K562 (cell line): ENCODE data around the gene PFN3. TPM values are rescaled to one million over a fixed set of nuclear protein-coding genes. Genes with fewer than 3 reads are reported as not detected.
A peak's percentile ranks its signal among the peaks of the same experiment; 100 is the strongest.

Experiments
- ATAC-seq: fragments of 200-7000 bp; cut with Tn5 transposase; 3 replicates; pipeline ENCODE4 v1.9.1; 2020; ENCODE audit warnings: moderate library complexity
- BruUV-seq: library from RNA; stranded (reverse); fragments of 400-500 nt; replicated peaks from 2 replicates; lab custom pipeline; 2021; lab: Mats Ljungman, UMichigan
- CTCF ChIA-PET: fragments of 300-600 bp; formaldehyde crosslinking; extraction: SDS; loops from one replicate; lab custom pipeline; 2021; ENCODE audit warnings: low intra/inter-chr PET ratio; lab: Yijun Ruan, JAX
- POLR2A ChIA-PET: fragments of 300-600, 350-650 bp; sonication (Branson Sonifier 250); formaldehyde crosslinking; extraction: SDS; loops from one replicate; lab custom pipeline; 2021; ENCODE audit warnings: antibody characterized with exemption, inconsistent platforms; lab: Yijun Ruan, JAX
- DNase-seq, 4 experiments: peaks; one replicate each; pipeline versions ENCODE4 v3.0.0 to v3.0.0-alpha.2; 2011 to 2018; ENCODE audit warnings: low spot score in 3 of 4, mixed read lengths in 3 of 4; ENCODE audit errors: extremely low read depth in 1 of 4
- FAIRE-seq: peaks from 2 replicates; lab custom pipeline; 2011; peaks lifted over from hg19 to GRCh38; lab: Jason Lieb, UNC
- H2AFZ ChIP-seq: 2 replicates; pipeline ENCODE4 v1.6.0; 2011; ENCODE audit warnings: low read depth, low read length, control low read depth, inconsistent platforms
- H3K27ac ChIP-seq: fragments of 200-600 bp; 3 replicates; pipeline ENCODE4 v1.8.0; 2011; ENCODE audit warnings: low read depth, mild to moderate bottlenecking, control low read depth, inconsistent platforms, low read length, moderate library complexity, mixed read lengths; ENCODE audit errors: extremely low read depth
- H3K27me3 ChIP-seq, 2 experiments: fragments of 300-600 bp in 1 of 2; 2 replicates in 1 of 2; 3 replicates in 1 of 2; pipeline versions ENCODE4 v1.6.0 to v1.8.0; 2011; ENCODE audit warnings: inconsistent platforms in 2 of 2, low read length in 2 of 2, mild to moderate bottlenecking in 1 of 2, mixed read lengths in 1 of 2, moderate library complexity in 1 of 2; ENCODE audit not compliant: control insufficient read depth in 2 of 2, insufficient read depth in 2 of 2
- H3K36me3 ChIP-seq: fragments of 300-600 bp; 3 replicates; pipeline ENCODE4 v1.8.0; 2011; ENCODE audit warnings: mild to moderate bottlenecking, low read length, inconsistent platforms; ENCODE audit not compliant: control insufficient read depth, insufficient read depth
- H3K4me1 ChIP-seq, 2 experiments: fragments of 200-600 bp in 1 of 2; replicated peaks in 1 of 2; 2 replicates in 1 of 2; 3 replicates in 1 of 2; pipeline versions ENCODE4 v1.5.1 to v1.8.0; 2011; ENCODE audit warnings: inconsistent platforms in 2 of 2, low read length in 2 of 2, mild to moderate bottlenecking in 1 of 2, mixed read lengths in 1 of 2, moderate library complexity in 1 of 2; ENCODE audit not compliant: control insufficient read depth in 2 of 2, insufficient read depth in 2 of 2
- H3K4me2 ChIP-seq: 2 replicates; pipeline ENCODE4 v1.6.1; 2011; ENCODE audit warnings: low read length, control low read depth, inconsistent platforms, mixed read lengths; ENCODE audit not compliant: insufficient read depth
- H3K4me3 ChIP-seq: fragments of 200-600 bp; sonication (generic), shearing (Covaris generic); 2 replicates; pipeline ENCODE4 v1.5.1; 2016; ENCODE audit warnings: control low read depth, inconsistent platforms
- H3K79me2 ChIP-seq: fragments of 200-600 bp; 3 replicates; pipeline ENCODE4 v1.8.0; 2011; ENCODE audit warnings: low read length, inconsistent platforms; ENCODE audit not compliant: control insufficient read depth, insufficient read depth
- H3K9ac ChIP-seq, 2 experiments: 2 replicates each; pipeline versions ENCODE4 v1.6.0 to v1.6.1; 2011; ENCODE audit warnings: low read depth in 2 of 2, low read length in 2 of 2, control low read depth in 1 of 2, inconsistent platforms in 1 of 2, mild to moderate bottlenecking in 1 of 2, mixed read lengths in 1 of 2; ENCODE audit not compliant: insufficient read depth in 1 of 2
- H3K9me1 ChIP-seq: one replicate; pipeline ENCODE4 v1.6.0; 2011; ENCODE audit warnings: inconsistent platforms, mild to moderate bottlenecking, low read length, moderate library complexity; ENCODE audit not compliant: control insufficient read depth, insufficient read depth
- H3K9me3 ChIP-seq: replicated peaks from 2 replicates; pipeline ENCODE4 v1.5.1; 2011; ENCODE audit warnings: low read depth, low read length, inconsistent platforms; ENCODE audit not compliant: control insufficient read depth, insufficient read depth
- H4K20me1 ChIP-seq: replicated peaks from 2 replicates; pipeline ENCODE4 v1.6.1; 2011; ENCODE audit warnings: low read length, inconsistent platforms, mixed read lengths; ENCODE audit not compliant: control insufficient read depth, insufficient read depth
- BRCA1 ChIP-seq, 2 experiments: fragments of 450-650 bp in 1 of 2; sonication (generic) in 1 of 2; formaldehyde crosslinking in 1 of 2; IDR thresholded peaks; 2 replicates each; pipeline versions ENCODE4 v1.5.0 to v1.6.1; 2017 to 2020; ENCODE audit warnings: mild to moderate bottlenecking in 1 of 2, missing genetic modification reagents in 1 of 2
- FOXJ2 ChIP-seq: fragments of 200-800 bp; sonication (Bioruptor generic); IDR thresholded peaks from 2 replicates; pipeline ENCODE4 v1.6.1; 2016; ENCODE audit warnings: missing genetic modification characterization, missing compliant biosample characterization
- HMGXB4 ChIP-seq: sonication (generic); formaldehyde crosslinking; IDR thresholded peaks from 2 replicates; pipeline ENCODE4 v1.8.1; 2023; ENCODE audit warnings: mild to moderate bottlenecking, missing genetic modification reagents
- NONO ChIP-seq, 2 experiments: fragments of 200-400 bp in 1 of 2; fragments of 450-650 bp in 1 of 2; formaldehyde crosslinking in 1 of 2; IDR thresholded peaks; 2 replicates each; pipeline ENCODE4 v1.6.1; 2017; ENCODE audit warnings: low read depth in 2 of 2, mild to moderate bottlenecking in 2 of 2, moderate library complexity in 2 of 2, low read length in 1 of 2
- NR2C2 ChIP-seq, 2 experiments: fragments of 200-800 bp in 1 of 2; sonication (Bioruptor generic) in 1 of 2; sonication (generic) in 1 of 2; formaldehyde crosslinking in 1 of 2; IDR thresholded peaks; 2 replicates each; pipeline versions ENCODE4 v1.6.1 to v1.8.0; 2016 to 2022; ENCODE audit warnings: mild to moderate bottlenecking in 1 of 2, missing compliant biosample characterization in 1 of 2, missing genetic modification characterization in 1 of 2, missing genetic modification reagents in 1 of 2
- TSC22D4 ChIP-seq: fragments of 450-650 bp; IDR thresholded peaks from 2 replicates; pipeline ENCODE4 v1.6.1; 2016; ENCODE audit warnings: missing genetic modification characterization, missing biosample characterization, control low read depth
- ZNF785 ChIP-seq: fragments of 250-450 bp; sonication (Bioruptor Pico); IDR thresholded peaks from 2 replicates; pipeline ENCODE4 v1.4.0; 2020; ENCODE audit warnings: mild to moderate bottlenecking
- WGBS: fragments of 100-300 bp; shearing (Covaris generic); methylation state at CpG from one replicate; pipeline ENCODE4 v1.1.6; 2016; ENCODE audit warnings: low coverage, mixed read lengths; ENCODE audit not compliant: insufficient coverage; ENCODE audit errors: missing lambda C conversion rate; 5-methylcytosine and 5-hydroxymethylcytosine counted together
- in situ Hi-C: fragments of 300-500 bp; cut with MboI; formaldehyde crosslinking; loops from 4 replicates; pipeline ENCODE4 v1.15.0; 2018; ENCODE audit warnings: inconsistent platforms, mixed read lengths
- intact Hi-C: fragments of 100-400 bp; cut with micrococcal nuclease; formaldehyde crosslinking; loops from 2 replicates; pipeline ENCODE4 v1.14.2; 2022
- polyA plus RNA-seq, 8 experiments: library from polyadenylated mRNA; depleted of rRNA in 4 of 8; stranded (reverse) in 5 of 8; unstranded in 3 of 8; fragments of >200 nt; fragmentation: Nextera tagmentation in 2 of 8; fragmentation: Illumina TruSeq in 1 of 8; extraction: Ambion mirVana in 2 of 8; extraction: Trizol in 1 of 8; gene quantifications; 2 replicates each; pipeline versions ENCODE4 v1.2.1 to v1.2.3, GENCODE V29; 2011 to 2014; ENCODE audit warnings: inconsistent platforms in 1 of 8, missing spikeins in 1 of 8
- total RNA-seq, 7 experiments: library from RNA; depleted of rRNA in 6 of 7; stranded (reverse); fragments of >200 nt in 6 of 7; fragmentation: Illumina TruSeq in 2 of 7; extraction: Trizol in 2 of 7; gene quantifications; 2 replicates each; pipeline versions ENCODE4 v1.2.1 to v1.2.3, GENCODE V29; 2011 to 2021; ENCODE audit warnings: low replicate concordance in 1 of 7
- TF ChIP-seq, protein P1 (sequence below): sonication (generic); formaldehyde crosslinking; IDR thresholded peaks from 2 replicates; pipeline ENCODE4 v1.8.0; 2022; ENCODE audit warnings: mild to moderate bottlenecking, missing genetic modification reagents
- TF ChIP-seq, protein P2 (sequence below): sonication (generic); formaldehyde crosslinking; IDR thresholded peaks from 2 replicates; pipeline ENCODE4 v1.9.0; 2022; ENCODE audit warnings: mild to moderate bottlenecking, missing genetic modification reagents
- TF ChIP-seq, protein P3 (sequence below): fragments of 200-800 bp; sonication (Bioruptor generic); IDR thresholded peaks from 2 replicates; pipeline ENCODE4 v1.6.1; 2016; ENCODE audit warnings: missing genetic modification characterization, missing compliant biosample characterization

Gene PFN3
- total and polyA plus RNA-seq, 9 of the 15 experiments (the other 6 are each of a cell fraction or from before 2014, with no cell fraction given): not detected

GRCh38 chr5:177350776-177351391 is 49.6 kb downstream of the PFN3 start:
- FAIRE-seq: no peak
- TSS peak; percentile 54 for BruUV-seq
- no peaks in the 10 kb centered on the region for H3K9me1 ChIP-seq
- in situ Hi-C loops (no loop called here), intact Hi-C loops (no loop called here)
- peak overlapping the region; percentile 96 for H3K4me2 ChIP-seq
- H4K20me1 ChIP-seq: no peaks in the 10 kb centered on the region
- peaks cover 56% of the 10 kb centered on the region for H3K79me2 ChIP-seq
- H3K4me1 ChIP-seq: peaks cover 17 to 24% of the 10 kb centered on the region in 2 experiments; a peak in 4 of 5 replicates
- 0 out of 2 replicates have a peak, but pooled peaks cover 3% of the 10 kb centered on the region for H3K9me3 ChIP-seq
- ChIA-PET CTCF (interaction anchor here (0.5 to 0.6 kb wide), 2 partner anchors 106 to 191 kb away, joined by 3 read pairs; no protein-coding TSS in a partner anchor), POLR2A (interaction anchor here (0.7 to 3.4 kb wide), 16 partner anchors 10 to 216 kb away, joined by 3 to 18 read pairs (median 4); partner anchors contain the start of genes PRELID1 and RAB24)
- DNase-seq: peak in 1 of 4 experiments; percentile 25
- under 1% methylated on average over 18 of the region's 19 CpGs for WGBS
- H3K27ac ChIP-seq: peak overlapping the region; percentile 95
- peak overlapping the region; percentile 81 for H3K4me3 ChIP-seq
- peaks cover 36% of the 10 kb centered on the region for H3K36me3 ChIP-seq
- peak; percentile 22 for ATAC-seq
- H3K9ac ChIP-seq: peak overlapping the region; percentile 95 to 97
- H3K27me3 ChIP-seq: no peaks in the 10 kb centered on the region
- peak overlapping the region; percentile 96 for H2AFZ ChIP-seq
- TF ChIP-seq NR2C2 (CRISPR knock-in tag; IDR thresholded peaks at IDR 0.05) (0 out of 2 replicates have a peak, but pooled peaks have one; percentile 19), NR2C2 (tag; IDR thresholded peaks at IDR 0.05) (no peak), BRCA1 (IDR thresholded peaks at IDR 0.05) (no peak), BRCA1 (CRISPR knock-in tag; IDR thresholded peaks at IDR 0.05) (no peak), NONO (IDR thresholded peaks at IDR 0.05; ENCODE audit: low read depth in 2 of 2, low read length in 1 of 2) (no peak), FOXJ2 (tag) (0 out of 2 replicates have a peak, but pooled peaks have one; percentile 6), TSC22D4 (tag) (no peak), ZNF785 (CRISPR knock-in tag) (no peak), HMGXB4 (CRISPR knock-in tag) (no peak)
- TF ChIP-seq, protein P1, sequence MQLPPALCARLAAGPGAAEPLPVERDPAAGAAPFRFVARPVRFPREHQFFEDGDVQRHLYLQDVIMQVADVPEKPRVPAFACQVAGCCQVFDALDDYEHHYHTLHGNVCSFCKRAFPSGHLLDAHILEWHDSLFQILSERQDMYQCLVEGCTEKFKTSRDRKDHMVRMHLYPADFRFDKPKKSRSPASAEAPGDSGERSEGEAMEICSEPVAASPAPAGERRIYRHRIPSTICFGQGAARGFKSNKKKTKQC (CRISPR knock-in tag): 0 out of 2 replicates have a peak, but pooled peaks have one; percentile 50
- TF ChIP-seq, protein P2, sequence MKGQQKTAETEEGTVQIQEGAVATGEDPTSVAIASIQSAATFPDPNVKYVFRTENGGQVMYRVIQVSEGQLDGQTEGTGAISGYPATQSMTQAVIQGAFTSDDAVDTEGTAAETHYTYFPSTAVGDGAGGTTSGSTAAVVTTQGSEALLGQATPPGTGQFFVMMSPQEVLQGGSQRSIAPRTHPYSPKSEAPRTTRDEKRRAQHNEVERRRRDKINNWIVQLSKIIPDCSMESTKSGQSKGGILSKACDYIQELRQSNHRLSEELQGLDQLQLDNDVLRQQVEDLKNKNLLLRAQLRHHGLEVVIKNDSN (CRISPR knock-in tag): peak; percentile 31; the same call in 1 of the 2 replicates
- TF ChIP-seq, protein P3, sequence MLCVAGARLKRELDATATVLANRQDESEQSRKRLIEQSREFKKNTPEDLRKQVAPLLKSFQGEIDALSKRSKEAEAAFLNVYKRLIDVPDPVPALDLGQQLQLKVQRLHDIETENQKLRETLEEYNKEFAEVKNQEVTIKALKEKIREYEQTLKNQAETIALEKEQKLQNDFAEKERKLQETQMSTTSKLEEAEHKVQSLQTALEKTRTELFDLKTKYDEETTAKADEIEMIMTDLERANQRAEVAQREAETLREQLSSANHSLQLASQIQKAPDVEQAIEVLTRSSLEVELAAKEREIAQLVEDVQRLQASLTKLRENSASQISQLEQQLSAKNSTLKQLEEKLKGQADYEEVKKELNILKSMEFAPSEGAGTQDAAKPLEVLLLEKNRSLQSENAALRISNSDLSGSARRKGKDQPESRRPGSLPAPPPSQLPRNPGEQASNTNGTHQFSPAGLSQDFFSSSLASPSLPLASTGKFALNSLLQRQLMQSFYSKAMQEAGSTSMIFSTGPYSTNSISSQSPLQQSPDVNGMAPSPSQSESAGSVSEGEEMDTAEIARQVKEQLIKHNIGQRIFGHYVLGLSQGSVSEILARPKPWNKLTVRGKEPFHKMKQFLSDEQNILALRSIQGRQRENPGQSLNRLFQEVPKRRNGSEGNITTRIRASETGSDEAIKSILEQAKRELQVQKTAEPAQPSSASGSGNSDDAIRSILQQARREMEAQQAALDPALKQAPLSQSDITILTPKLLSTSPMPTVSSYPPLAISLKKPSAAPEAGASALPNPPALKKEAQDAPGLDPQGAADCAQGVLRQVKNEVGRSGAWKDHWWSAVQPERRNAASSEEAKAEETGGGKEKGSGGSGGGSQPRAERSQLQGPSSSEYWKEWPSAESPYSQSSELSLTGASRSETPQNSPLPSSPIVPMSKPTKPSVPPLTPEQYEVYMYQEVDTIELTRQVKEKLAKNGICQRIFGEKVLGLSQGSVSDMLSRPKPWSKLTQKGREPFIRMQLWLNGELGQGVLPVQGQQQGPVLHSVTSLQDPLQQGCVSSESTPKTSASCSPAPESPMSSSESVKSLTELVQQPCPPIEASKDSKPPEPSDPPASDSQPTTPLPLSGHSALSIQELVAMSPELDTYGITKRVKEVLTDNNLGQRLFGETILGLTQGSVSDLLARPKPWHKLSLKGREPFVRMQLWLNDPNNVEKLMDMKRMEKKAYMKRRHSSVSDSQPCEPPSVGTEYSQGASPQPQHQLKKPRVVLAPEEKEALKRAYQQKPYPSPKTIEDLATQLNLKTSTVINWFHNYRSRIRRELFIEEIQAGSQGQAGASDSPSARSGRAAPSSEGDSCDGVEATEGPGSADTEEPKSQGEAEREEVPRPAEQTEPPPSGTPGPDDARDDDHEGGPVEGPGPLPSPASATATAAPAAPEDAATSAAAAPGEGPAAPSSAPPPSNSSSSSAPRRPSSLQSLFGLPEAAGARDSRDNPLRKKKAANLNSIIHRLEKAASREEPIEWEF (CRISPR knock-in tag): no peak
